ENCODE results near the gene GPATCH8. TPM values are rescaled to one million over a fixed set of nuclear protein-coding genes. Genes with fewer than 3 reads are reported as not detected.

GPATCH8 gene
- total RNA-seq, 1 donor from 2014 or later, result 44.1 TPM

GRCh38 chr17:44432254-44433157, 70.7 kb downstream of the GPATCH8 start:
- Histone ChIP-seq H3K79me2 (ENCODE audit: low read depth) (peaks cover 30% of the 10 kb centered on the region), H3K4me1 (no peaks in the 10 kb centered on the region), H3F3A (ENCODE audit: low read depth) (peaks cover 17% of the 10 kb centered on the region), H2AFZ (replicated peaks) (no peak overlapping the region), H3K36me3 (peaks cover 33% of the 10 kb centered on the region), H3K27ac (no peak overlapping the region), H3K27me3 (no peaks in the 10 kb centered on the region), H3K9me3 (ENCODE audit: low read depth) (no peaks in the 10 kb centered on the region), H3K4me3 (no peak overlapping the region), H4K20me1 (ENCODE audit: low read depth) (peaks cover 12% of the 10 kb centered on the region), H3K4me2 (no peak overlapping the region), H3K9ac (no peak overlapping the region)
- Mint-ChIP-seq H3K27me3 (ENCODE audit: insufficient read depth, low read depth) (no peaks in the 10 kb centered on the region), H3K9me3 (no peaks in the 10 kb centered on the region), H3K36me3 (peaks cover 29% of the 10 kb centered on the region), H3K4me1 (no peaks in the 10 kb centered on the region), H3K4me3 (no peak overlapping the region), H3K27ac (no peak overlapping the region)
- no peak for DNase-seq (ENCODE audit: low spot score)
- TF ChIP-seq CTCF (IDR thresholded peaks at IDR 0.05) (no peak), EZH2 (IDR thresholded peaks at IDR 0.05) (no peak), EZH2phosphoT487 (IDR thresholded peaks at IDR 0.05) (no peak)

GRCh38 chr17:44424828-44425461, 78.3 kb downstream of the GPATCH8 start:
- Histone ChIP-seq H3F3A (ENCODE audit: low read depth) (no peaks in the 10 kb centered on the region), H3K36me3 (peaks cover 20% of the 10 kb centered on the region)

GRCh38 chr17:44417553-44417952, 85.7 kb downstream of the GPATCH8 start:
- Histone ChIP-seq H3K9me3 (ENCODE audit: low read depth) (no peaks in the 10 kb centered on the region), H3K4me2 (no peak overlapping the region), H3K27ac (no peak overlapping the region), H3F3A (ENCODE audit: low read depth) (no peaks in the 10 kb centered on the region), H3K36me3 (peaks cover 8% of the 10 kb centered on the region), H3K9ac (no peak overlapping the region), H3K27me3 (no peaks in the 10 kb centered on the region), H3K79me2 (ENCODE audit: low read depth) (no peaks in the 10 kb centered on the region), H3K4me3 (no peak overlapping the region), H4K20me1 (ENCODE audit: low read depth) (no peaks in the 10 kb centered on the region), H3K4me1 (no peaks in the 10 kb centered on the region), H2AFZ (replicated peaks) (no peak overlapping the region)
- no peak for TF ChIP-seq EZH2phosphoT487 (IDR thresholded peaks at IDR 0.05)
- DNase-seq (ENCODE audit: low spot score), result no peak
- H3K27me3 Mint-ChIP-seq (ENCODE audit: insufficient read depth, low read depth), result no peaks in the 10 kb centered on the region
- H3K4me1 Mint-ChIP-seq, result no peaks in the 10 kb centered on the region
- H3K9me3 Mint-ChIP-seq, result no peaks in the 10 kb centered on the region
- no peak overlapping the region for H3K27ac Mint-ChIP-seq
- H3K36me3 Mint-ChIP-seq, result peaks cover 13% of the 10 kb centered on the region
- no peak overlapping the region for H3K4me3 Mint-ChIP-seq

More at GRCh38 chr17:44424828-44425461, 78.3 kb downstream of the GPATCH8 start:
- no peak overlapping the region for H3K4me2 ChIP-seq
- Mint-ChIP-seq H3K36me3 (peaks cover 16% of the 10 kb centered on the region), H3K4me3 (no peak overlapping the region), H3K27ac (no peak overlapping the region), H3K27me3 (ENCODE audit: insufficient read depth, low read depth) (peaks cover 2% of the 10 kb centered on the region), H3K9me3 (no peaks in the 10 kb centered on the region), H3K4me1 (no peaks in the 10 kb centered on the region)
- H4K20me1 ChIP-seq (ENCODE audit: low read depth), result peaks cover 9% of the 10 kb centered on the region
- H3K27ac ChIP-seq, result no peak overlapping the region
- no peak overlapping the region for H3K9ac ChIP-seq
- DNase-seq (ENCODE audit: low spot score), result no peak
- H3K79me2 ChIP-seq (ENCODE audit: low read depth), result no peaks in the 10 kb centered on the region
- no peaks in the 10 kb centered on the region for H3K9me3 ChIP-seq (ENCODE audit: low read depth)
- H2AFZ ChIP-seq (replicated peaks), result no peak overlapping the region
- H3K4me1 ChIP-seq, result no peaks in the 10 kb centered on the region
- TF ChIP-seq EZH2phosphoT487 (IDR thresholded peaks at IDR 0.05) (no peak), EZH2 (IDR thresholded peaks at IDR 0.05) (no peak), CTCF (IDR thresholded peaks at IDR 0.05) (no peak)
- no peak overlapping the region for H3K4me3 ChIP-seq
- H3K27me3 ChIP-seq, result no peaks in the 10 kb centered on the region

Measured in neural progenitor cell (in vitro differentiated cells).